ENCODE results near the gene C1QTNF9B.
"Not testable (repeated sequence)": the region's sequence is repeated elsewhere in the genome, so short reads cannot be mapped to it uniquely, and the experiment has no call there.

The C1QTNF9B gene

GRCh38 chr13:23893791-23894190 lies 3.5 kb downstream of the C1QTNF9B start:
- DNase-seq: not testable (repeated sequence)

- peak in 1 of 2 experiments; percentile 58 for DNase-seq
These were observed 7.4 kb downstream of the C1QTNF9B start for GRCh38 chr13:23889615-23890607.

GRCh38 chr13:23888658-23889614 lies 8.4 kb downstream of the C1QTNF9B start, which contains the start of gene MIPEP:
Gene MIPEP, minus strand, starts transcription at chr13:23889400. Its CDS starts 80 bp downstream, at chr13:23889320.
- peak; percentile 92 to 98 for DNase-seq

- not testable (repeated sequence) for DNase-seq
These were observed 12.9 kb downstream of the C1QTNF9B start for GRCh38 chr13:23884361-23884760.

- no peak for DNase-seq
These were observed 14.0 kb downstream of the C1QTNF9B start for GRCh38 chr13:23883255-23883654.

- DNase-seq: not testable (repeated sequence)
These were observed 15.9 kb downstream of the C1QTNF9B start for GRCh38 chr13:23881402-23881800.

GRCh38 chr13:23880493-23881401 lies 16.6 kb downstream of the C1QTNF9B start:
- not testable (repeated sequence) for DNase-seq

- no peak for DNase-seq
These were observed 20.0 kb downstream of the C1QTNF9B start for GRCh38 chr13:23877286-23877685.

GRCh38 chr13:23876265-23876664 lies 21.0 kb downstream of the C1QTNF9B start:
- DNase-seq: peak; percentile 45

GRCh38 chr13:23871616-23872220 lies 25.6 kb downstream of the C1QTNF9B start:
- DNase-seq: peak; percentile 34 to 35

- DNase-seq: no peak
These were observed 26.8 kb downstream of the C1QTNF9B start for GRCh38 chr13:23870356-23871140.

GRCh38 chr13:23868521-23868920 lies 28.8 kb downstream of the C1QTNF9B start:
- DNase-seq: no peak

- DNase-seq: no peak
These were observed 30.2 kb downstream of the C1QTNF9B start for GRCh38 chr13:23867027-23867491.

GRCh38 chr13:23866420-23867026 lies 30.8 kb downstream of the C1QTNF9B start:
- no peak for DNase-seq

GRCh38 chr13:23865906-23866305 lies 31.4 kb downstream of the C1QTNF9B start:
- no peak for DNase-seq

GRCh38 chr13:23865026-23865425 lies 32.3 kb downstream of the C1QTNF9B start:
- DNase-seq: no peak

GRCh38 chr13:23861310-23861709 lies 36.0 kb downstream of the C1QTNF9B start:
- DNase-seq: no peak

GRCh38 chr13:23859904-23860303 lies 37.4 kb downstream of the C1QTNF9B start:
- DNase-seq: no peak

GRCh38 chr13:23859455-23859854 lies 37.8 kb downstream of the C1QTNF9B start:
- DNase-seq: no peak

- no peak for DNase-seq
These were observed 38.8 kb downstream of the C1QTNF9B start for GRCh38 chr13:23858546-23858945.

All from AML-193 (cell line).